Activated naive CD8-positive, alpha-beta T cell treated with anti-CD3 and anti-CD28 coated beads for 36 hours (primary cell): ENCODE measurements around the gene NDUFS3. TPM values are rescaled to one million over a fixed set of nuclear protein-coding genes. Genes with fewer than 3 reads are reported as not detected.
A peak's percentile ranks its signal among the peaks of the same experiment; 100 is the strongest.
"Not testable (repeated sequence)": the region's sequence is repeated elsewhere in the genome, so short reads cannot be mapped to it uniquely, and the experiment has no call there.

ENCODE experiments used
- DNase-seq: peaks from one replicate; pipeline ENCODE4 v3.0.0; 2021
- H3K27ac Mint-ChIP-seq: one replicate; pipeline ENCODE4 v1.8.0; 2022; ENCODE audit warnings: mild to moderate bottlenecking, moderate library complexity, mixed read lengths
- H3K27me3 Mint-ChIP-seq: one replicate; pipeline ENCODE4 v1.8.0; 2022; ENCODE audit warnings: mild to moderate bottlenecking, mixed read lengths
- H3K36me3 Mint-ChIP-seq: one replicate; pipeline ENCODE4 v1.8.0; 2021; ENCODE audit warnings: mild to moderate bottlenecking, mixed read lengths
- H3K4me1 Mint-ChIP-seq: one replicate; pipeline ENCODE4 v1.8.0; 2021; ENCODE audit warnings: mixed read lengths
- H3K4me3 Mint-ChIP-seq: one replicate; pipeline ENCODE4 v1.8.0; 2022; ENCODE audit warnings: mild to moderate bottlenecking, moderate library complexity, mixed read lengths
- H3K9me3 Mint-ChIP-seq: one replicate; pipeline ENCODE4 v1.8.0; 2022; ENCODE audit warnings: mixed read lengths
- total RNA-seq, 2 experiments: library from RNA; stranded (reverse); gene quantifications; one replicate each; pipeline ENCODE4 v1.2.3, GENCODE V29; 2021

NDUFS3 gene
- total RNA-seq, 2 experiments from 2014 or later = 165 to 166 TPM

DNA sequence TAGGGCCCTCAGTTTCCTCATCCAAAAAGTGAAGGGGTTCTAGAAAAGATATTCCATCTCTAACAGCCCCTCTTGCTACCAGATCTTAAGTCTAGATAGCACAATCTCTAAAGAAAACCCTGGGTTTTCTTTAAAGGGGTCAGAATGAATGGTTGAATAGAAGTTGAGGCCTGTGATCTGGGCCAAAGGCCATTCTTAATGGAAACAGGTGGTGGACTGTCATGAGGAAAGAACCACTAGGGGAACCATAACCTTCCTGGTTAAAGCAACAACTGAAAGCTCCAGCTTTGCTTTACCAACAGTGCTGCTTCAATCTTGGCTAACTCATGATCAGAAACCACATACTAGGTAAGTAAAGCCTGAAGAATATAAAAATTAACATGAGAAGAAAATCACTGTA is 27.8 kb upstream of the NDUFS3 start:
- peaks cover 34% of the 10 kb centered on the region for H3K36me3 Mint-ChIP-seq
- H3K27ac Mint-ChIP-seq = peak overlapping the region; percentile 99
- no peaks in the 10 kb centered on the region for H3K27me3 Mint-ChIP-seq
- H3K4me1 Mint-ChIP-seq = peaks cover 43% of the 10 kb centered on the region
- H3K9me3 Mint-ChIP-seq = no peaks in the 10 kb centered on the region
- no peak for DNase-seq
- peak overlapping the region; percentile 98 for H3K4me3 Mint-ChIP-seq

- Mint-ChIP-seq H3K4me3 (peak overlapping the region; percentile 98), H3K4me1 (peaks cover 37% of the 10 kb centered on the region), H3K9me3 (no peaks in the 10 kb centered on the region), H3K36me3 (peaks cover 30% of the 10 kb centered on the region), H3K27ac (peak overlapping the region; percentile 99), H3K27me3 (no peaks in the 10 kb centered on the region)
- peak; percentile 33 for DNase-seq
Observed at GRCh38 chr11:47552056-47552565, 26.8 kb upstream of the NDUFS3 start.

DNA sequence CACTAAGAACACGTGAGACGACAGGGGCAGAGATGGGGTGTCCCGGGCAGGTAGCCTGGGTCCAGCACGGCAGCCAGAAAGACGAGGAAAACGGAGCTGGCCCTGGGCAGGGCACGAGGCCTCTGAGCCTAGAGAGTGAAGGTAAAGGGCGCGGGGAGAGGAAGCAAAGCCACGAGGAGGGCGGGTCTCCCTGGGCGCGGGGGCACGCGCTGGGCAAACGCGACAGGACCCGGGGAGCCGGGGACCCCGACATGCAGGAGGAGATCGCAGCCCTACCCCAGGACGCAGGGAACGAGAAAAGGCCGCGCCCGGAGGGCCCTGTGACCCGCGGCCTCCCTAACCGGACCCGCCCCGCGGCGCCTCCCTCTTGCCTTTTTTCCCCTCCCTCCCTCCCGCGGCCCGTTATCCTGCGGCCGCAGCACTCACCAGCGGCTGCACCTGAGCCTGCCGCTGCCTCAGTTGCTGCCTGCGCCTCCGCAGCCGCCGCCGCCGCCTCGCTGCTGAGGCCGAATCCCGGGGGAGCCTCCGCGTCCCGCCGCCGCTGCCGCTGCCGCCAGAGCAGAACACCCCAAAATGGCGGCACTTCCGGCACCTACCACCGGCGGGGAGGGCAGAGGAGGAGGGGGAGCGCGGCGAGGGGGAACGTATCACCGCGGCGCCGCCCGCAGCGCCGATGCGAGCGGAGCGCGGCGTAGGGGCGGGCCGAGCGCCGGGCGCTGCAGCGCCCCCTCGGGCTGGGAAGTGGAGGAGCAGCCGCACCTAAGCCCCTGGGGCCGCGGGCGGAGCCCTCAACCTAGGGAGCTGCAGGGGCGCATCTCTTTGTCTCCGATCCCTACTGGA is 26.1 kb upstream of the NDUFS3 start, which contains the start of gene CELF1:
CELF1 (minus strand) TSS at position 567 of the 840 bp plus-strand sequence. CDS start 53,609 bp downstream, outside the sequence.
- DNase-seq = peak; percentile 95
- Mint-ChIP-seq H3K4me3 (peak within 1 kb of the TSS; percentile 98), H3K27me3 (no peaks in the 10 kb centered on the region), H3K36me3 (peaks cover 30% of the 10 kb centered on the region), H3K4me1 (peaks cover 34% of the 10 kb centered on the region), H3K27ac (peak within 1 kb of the TSS; percentile 99), H3K9me3 (no peaks in the 10 kb centered on the region)

DNA sequence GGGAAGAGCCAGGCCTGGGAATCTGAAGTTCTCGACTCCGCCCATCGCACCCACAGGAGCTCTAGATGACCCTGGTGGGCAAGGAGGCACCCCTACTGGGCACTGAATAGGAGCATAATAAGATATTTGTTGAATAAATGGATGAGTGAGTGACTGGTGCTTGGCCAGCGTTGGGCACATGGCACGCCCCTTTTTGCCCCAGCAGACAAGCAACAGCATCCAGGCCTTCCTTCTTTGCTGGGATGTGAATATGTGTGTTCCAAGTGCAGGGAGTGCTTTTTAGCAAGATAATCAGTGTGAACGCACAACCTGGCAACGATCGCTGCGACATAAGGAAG is 25.5 kb upstream of the NDUFS3 start:
- Mint-ChIP-seq H3K4me3 (peak overlapping the region; percentile 86), H3K27me3 (no peaks in the 10 kb centered on the region), H3K27ac (peak overlapping the region; percentile 61), H3K4me1 (peaks cover 28% of the 10 kb centered on the region), H3K36me3 (peaks cover 27% of the 10 kb centered on the region), H3K9me3 (no peaks in the 10 kb centered on the region)
- no peak for DNase-seq

- H3K4me1 Mint-ChIP-seq, H3K27ac Mint-ChIP-seq, H3K9me3 Mint-ChIP-seq, H3K27me3 Mint-ChIP-seq, DNase-seq, H3K4me3 Mint-ChIP-seq, H3K36me3 Mint-ChIP-seq: not testable (repeated sequence)
Observed at GRCh38 chr11:47557004-47557403, 21.9 kb upstream of the NDUFS3 start.

GRCh38 chr11:47558695-47559094 is 20.2 kb upstream of the NDUFS3 start:
- Mint-ChIP-seq H3K9me3 (no peaks in the 10 kb centered on the region), H3K27ac (no peak overlapping the region), H3K4me3 (no peak overlapping the region), H3K27me3 (no peaks in the 10 kb centered on the region), H3K36me3 (no peaks in the 10 kb centered on the region), H3K4me1 (peaks cover 6% of the 10 kb centered on the region)
- DNase-seq = no peak

DNA sequence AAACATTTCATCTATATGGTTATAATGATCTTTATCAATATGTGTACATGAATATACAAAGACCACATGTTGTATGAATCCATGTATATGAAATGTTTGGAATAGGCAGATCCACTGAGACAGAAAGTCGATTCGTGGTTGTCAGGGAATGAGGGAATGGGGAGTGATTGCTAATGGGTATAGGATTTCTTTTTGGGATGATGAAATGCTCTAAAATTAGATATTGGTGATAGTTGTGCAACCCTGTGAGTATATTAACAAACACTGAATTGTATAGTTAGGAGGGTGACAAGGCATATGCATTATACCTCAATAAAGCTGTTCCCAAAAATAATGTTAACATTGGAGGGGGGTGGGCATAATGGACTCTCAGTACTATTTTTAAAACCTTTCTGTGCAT is 18.4 kb upstream of the NDUFS3 start:
- no peak overlapping the region for H3K4me3 Mint-ChIP-seq
- no peaks in the 10 kb centered on the region for H3K27me3 Mint-ChIP-seq
- no peak for DNase-seq
- H3K36me3 Mint-ChIP-seq = no peaks in the 10 kb centered on the region
- H3K27ac Mint-ChIP-seq = no peak overlapping the region
- H3K4me1 Mint-ChIP-seq = peaks cover 9% of the 10 kb centered on the region
- H3K9me3 Mint-ChIP-seq = no peaks in the 10 kb centered on the region

DNA sequence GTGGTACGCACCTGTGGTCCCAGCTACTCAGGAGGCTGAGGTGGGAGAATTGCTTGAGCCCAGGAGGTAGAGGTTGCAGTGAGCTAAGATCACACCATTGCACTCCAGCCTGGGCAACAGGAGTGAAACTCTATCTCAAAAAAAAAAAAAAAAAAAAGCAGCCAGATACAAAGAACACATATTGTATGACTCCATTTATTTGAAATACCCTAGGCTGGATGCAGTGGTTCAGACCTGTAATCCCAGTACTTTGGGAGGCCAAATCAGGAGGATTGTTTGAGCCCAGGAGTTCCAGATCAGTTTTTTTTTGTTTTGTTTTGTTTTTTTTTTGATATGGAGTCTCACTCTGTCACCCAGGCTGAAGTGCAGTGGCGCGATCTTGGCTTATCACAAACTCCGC is 16.5 kb upstream of the NDUFS3 start:
- not testable (repeated sequence) for H3K9me3 Mint-ChIP-seq, H3K27me3 Mint-ChIP-seq, DNase-seq, H3K36me3 Mint-ChIP-seq, H3K27ac Mint-ChIP-seq, H3K4me3 Mint-ChIP-seq
- H3K4me1 Mint-ChIP-seq = peaks cover 15% of the 10 kb centered on the region

GRCh38 chr11:47564366-47564765 is 14.5 kb upstream of the NDUFS3 start:
- peaks cover 15% of the 10 kb centered on the region for H3K4me1 Mint-ChIP-seq
- not testable (repeated sequence) for DNase-seq, H3K27ac Mint-ChIP-seq, H3K9me3 Mint-ChIP-seq, H3K27me3 Mint-ChIP-seq
- H3K4me3 Mint-ChIP-seq = peak overlapping the region; percentile 42
- peaks cover 13% of the 10 kb centered on the region for H3K36me3 Mint-ChIP-seq

DNA sequence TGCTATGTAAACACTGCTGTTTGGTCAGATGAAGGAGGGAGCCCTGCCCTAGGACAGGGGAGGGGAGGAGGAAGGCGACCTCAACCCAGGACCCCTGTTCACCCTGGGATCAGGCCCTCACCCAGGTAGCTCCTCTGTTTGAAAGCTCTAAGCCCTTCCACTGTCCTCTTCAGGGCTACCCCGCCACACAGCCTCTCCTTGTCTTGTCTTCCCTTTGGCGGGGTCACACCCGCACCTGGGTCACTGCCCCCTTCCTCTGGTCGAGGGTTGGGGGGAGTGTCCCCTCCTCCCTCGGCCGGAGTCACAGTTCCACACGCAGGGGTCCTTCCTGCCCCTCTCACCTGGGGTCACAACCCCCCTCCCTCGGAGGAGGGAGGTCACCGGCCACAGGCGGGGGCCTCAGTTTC is 13.9 kb upstream of the NDUFS3 start:
- Mint-ChIP-seq H3K4me1 (peaks cover 15% of the 10 kb centered on the region), H3K36me3 (peaks cover 19% of the 10 kb centered on the region), H3K4me3 (peak overlapping the region; percentile 73), H3K9me3 (no peaks in the 10 kb centered on the region), H3K27ac (peak overlapping the region; percentile 86), H3K27me3 (no peaks in the 10 kb centered on the region)
- no peak for DNase-seq

- Mint-ChIP-seq H3K27me3 (no peaks in the 10 kb centered on the region), H3K36me3 (peaks cover 21% of the 10 kb centered on the region), H3K9me3 (no peaks in the 10 kb centered on the region), H3K4me1 (peaks cover 15% of the 10 kb centered on the region), H3K27ac (peak within 1 kb of the TSS; percentile 86), H3K4me3 (peak within 1 kb of the TSS; percentile 87)
- peak; percentile 84 for DNase-seq
Observed at GRCh38 chr11:47565340-47566148, 13.3 kb upstream of the NDUFS3 start, which contains the start of gene PTPMT1. Gene PTPMT1, plus strand, starts transcription at chr11:47565599. Its CDS starts 24 bp downstream, at chr11:47565623.

DNA sequence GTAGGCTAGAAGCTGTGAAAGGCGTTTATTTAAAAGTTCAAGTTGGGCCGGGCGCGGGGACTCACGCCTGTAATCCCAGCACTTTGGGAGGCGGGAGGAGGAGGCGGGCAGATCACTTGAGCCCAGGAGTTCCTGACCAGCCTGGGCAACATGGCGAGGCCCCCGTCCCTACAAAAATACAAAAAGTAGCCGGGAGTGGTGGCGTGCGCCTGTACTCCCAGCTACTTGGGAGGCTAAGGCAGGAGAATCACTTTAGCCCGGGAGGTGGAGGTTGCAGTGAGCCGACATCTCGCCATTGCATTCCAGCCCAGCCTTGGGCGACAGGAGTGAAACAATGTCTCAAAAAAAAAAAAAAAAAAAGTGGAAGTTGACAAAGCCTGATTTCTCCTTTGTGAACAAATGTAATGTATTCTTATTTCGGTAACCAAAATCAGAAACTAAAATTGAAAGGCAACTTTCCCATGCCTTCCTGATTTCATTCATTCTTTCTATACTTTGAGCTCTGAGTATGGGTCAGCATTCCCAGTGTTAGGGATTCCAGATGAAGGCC is 12.7 kb upstream of the NDUFS3 start:
- Mint-ChIP-seq H3K9me3 (no peaks in the 10 kb centered on the region), H3K4me3 (peak overlapping the region; percentile 87), H3K27me3 (no peaks in the 10 kb centered on the region), H3K4me1 (peaks cover 15% of the 10 kb centered on the region), H3K27ac (peak overlapping the region; percentile 79), H3K36me3 (peaks cover 21% of the 10 kb centered on the region)
- DNase-seq = no peak

DNA sequence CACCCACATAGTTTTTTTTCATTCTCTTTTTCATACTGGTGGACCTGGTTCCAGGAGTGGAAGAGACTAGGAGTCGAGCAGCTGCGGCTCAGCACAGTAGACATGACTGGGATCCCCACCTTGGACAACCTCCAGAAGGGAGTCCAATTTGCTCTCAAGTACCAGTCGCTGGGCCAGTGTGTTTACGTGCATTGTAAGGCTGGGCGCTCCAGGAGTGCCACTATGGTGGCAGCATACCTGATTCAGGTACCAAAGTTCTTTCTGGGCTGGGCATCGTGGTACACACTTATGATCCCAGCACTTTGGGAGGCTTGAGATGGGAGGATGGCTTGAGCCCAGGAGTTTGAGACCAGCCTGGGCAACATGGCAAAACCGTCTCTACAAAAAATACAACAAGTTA is 9.2 kb upstream of the NDUFS3 start:
- H3K9me3 Mint-ChIP-seq = no peaks in the 10 kb centered on the region
- H3K36me3 Mint-ChIP-seq = peaks cover 26% of the 10 kb centered on the region
- peaks cover 15% of the 10 kb centered on the region for H3K4me1 Mint-ChIP-seq
- no peaks in the 10 kb centered on the region for H3K27me3 Mint-ChIP-seq
- H3K4me3 Mint-ChIP-seq = no peak overlapping the region
- no peak overlapping the region for H3K27ac Mint-ChIP-seq
- no peak for DNase-seq

GRCh38 chr11:47570651-47571356 is 8.1 kb upstream of the NDUFS3 start:
- Mint-ChIP-seq H3K4me1 (peaks cover 13% of the 10 kb centered on the region), H3K27ac (peak overlapping the region; percentile 20), H3K27me3 (no peaks in the 10 kb centered on the region), H3K36me3 (peaks cover 36% of the 10 kb centered on the region), H3K9me3 (no peaks in the 10 kb centered on the region), H3K4me3 (no peak overlapping the region)
- DNase-seq = no peak
